ENCODE data around the gene RPL10A.

The RPL10A gene

DNA sequence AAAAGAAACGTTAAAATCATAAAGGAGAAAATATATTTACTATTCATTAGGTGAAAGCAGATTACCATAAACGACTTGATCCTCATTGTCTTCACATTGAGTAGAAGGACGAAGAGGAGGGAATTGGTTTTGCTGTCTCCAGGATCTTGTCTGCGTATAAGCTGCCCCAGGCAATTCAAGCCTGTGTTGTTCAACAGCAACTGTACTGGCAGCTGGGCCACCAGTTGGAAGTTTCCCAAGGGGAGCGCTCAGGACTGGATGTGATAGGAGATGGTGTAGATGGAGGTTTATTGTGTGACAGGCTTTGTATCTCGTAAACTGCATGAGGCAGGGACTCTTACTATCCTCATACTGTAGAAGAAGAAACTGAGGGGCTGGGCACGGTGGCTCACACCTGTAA, 20.0 kb upstream of the RPL10A start:
- no peak for DNase-seq (ENCODE audit: low read depth in 2 of 2)

DNA sequence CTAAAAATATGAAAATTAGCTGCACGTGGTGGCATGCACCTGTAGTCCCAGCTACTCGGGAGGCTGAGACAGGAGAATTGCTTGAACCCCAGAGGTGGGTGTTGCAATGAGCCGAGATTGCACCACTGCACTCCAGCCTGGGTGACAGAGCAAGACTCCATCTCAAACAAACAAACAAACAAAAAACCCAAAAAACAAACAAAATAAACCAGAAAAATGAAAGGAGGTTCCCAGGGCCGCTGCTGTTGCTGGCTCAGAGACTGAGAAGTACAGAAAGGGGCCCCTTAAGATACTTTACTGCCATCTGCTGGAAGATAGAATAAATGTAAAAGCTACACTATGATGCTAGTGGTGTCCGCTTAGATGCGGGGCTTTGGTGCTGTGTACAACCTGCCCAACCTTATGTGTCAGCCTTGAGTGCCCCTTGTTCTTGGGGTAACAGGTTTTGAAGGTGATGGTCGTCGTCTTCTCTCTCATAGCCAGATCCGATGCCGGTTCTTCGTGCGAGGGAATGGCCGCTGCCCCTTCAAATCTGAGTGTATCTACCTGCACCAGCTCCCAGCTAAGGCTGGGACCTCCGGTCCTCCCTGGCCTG, 18.8 kb upstream of the RPL10A start:
- no peak for DNase-seq (ENCODE audit: low read depth in 2 of 2)

DNA sequence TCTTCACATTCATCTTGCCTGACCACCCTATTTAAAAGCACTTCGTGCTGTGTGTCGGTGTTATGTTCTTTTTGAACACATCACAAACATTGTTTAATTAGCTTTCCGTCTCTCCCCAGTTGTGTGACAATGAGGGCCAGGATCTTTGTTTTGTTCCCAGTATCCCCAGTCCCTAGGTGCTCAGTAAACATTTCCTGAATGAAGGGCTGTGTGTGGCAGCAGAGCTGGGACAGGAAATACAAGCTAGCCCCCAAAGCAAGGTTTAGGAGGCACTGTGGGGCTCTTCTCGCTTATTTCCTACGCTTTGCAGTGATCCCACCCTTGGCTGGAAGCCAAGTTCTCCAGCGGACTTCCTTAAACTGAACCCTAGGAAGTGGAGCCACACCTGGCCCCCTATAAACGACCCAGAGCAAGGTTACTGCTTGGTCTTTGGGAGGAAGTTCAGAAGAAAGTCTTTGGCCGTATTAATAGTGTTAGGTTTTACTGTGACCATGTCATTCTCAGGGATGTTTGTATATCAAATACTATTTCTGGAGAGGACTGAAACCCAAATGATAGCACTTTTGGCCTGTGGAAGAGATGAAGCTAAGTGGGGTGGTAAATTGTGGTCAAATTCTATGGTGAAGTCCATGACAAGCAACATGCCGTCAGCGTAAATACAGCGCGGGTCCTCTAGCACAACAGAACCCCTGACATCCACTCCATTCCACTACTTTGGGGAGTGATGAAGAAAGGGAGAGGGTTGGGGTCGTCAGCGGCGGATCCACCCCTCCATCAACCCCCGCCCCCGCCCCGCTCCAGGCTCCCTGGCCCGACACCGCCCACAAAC, 16.6 kb upstream of the RPL10A start:
- no peak for DNase-seq (ENCODE audit: low read depth in 2 of 2)

DNA sequence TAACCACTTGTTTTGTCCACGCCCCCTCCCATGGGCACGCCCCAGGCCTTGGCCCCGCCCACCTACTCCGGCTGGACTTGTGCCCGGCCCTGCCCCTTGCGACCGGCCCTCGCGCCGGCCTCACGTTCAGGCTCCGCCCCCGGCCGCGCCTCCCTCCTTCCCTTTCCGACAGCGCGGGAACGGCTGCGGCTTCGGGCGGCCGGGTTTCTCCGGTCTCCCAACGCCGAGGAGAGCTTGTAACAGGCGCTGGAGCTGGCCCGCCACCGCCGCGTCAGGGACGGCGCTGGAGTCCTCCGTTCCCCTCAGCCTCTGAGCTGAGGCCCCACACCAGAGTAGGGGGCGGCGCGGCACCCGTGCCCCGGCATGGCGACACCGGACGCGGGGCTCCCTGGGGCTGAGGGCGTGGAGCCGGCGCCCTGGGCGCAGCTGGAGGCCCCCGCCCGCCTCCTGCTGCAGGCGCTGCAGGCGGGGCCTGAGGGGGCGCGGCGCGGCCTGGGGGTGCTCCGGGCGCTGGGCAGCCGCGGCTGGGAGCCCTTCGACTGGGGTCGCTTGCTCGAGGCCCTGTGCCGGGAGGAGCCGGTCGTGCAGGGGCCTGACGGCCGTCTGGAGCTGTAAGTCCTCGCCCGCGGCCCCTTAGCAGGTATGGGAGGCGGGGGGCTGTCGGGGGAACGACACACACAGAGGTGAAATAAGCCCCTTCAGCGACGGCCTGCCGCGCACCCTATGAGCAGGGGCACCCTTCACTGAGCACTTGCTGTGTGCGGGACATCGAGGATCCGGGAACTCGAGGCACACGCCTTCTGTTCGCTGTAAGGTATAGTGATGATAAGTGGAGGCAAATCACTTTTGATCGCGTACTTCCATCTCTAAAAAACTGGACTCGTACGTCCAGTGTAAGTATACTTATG, 15.8 kb upstream of the RPL10A start, which contains the start of gene FANCE:
Gene FANCE (plus strand): TSS at position 156 of the 908 bp plus-strand sequence. CDS start 208 bp downstream, at position 364.
- DNase-seq (ENCODE audit: low read depth in 2 of 2): peak; percentile 72 to 86

DNA sequence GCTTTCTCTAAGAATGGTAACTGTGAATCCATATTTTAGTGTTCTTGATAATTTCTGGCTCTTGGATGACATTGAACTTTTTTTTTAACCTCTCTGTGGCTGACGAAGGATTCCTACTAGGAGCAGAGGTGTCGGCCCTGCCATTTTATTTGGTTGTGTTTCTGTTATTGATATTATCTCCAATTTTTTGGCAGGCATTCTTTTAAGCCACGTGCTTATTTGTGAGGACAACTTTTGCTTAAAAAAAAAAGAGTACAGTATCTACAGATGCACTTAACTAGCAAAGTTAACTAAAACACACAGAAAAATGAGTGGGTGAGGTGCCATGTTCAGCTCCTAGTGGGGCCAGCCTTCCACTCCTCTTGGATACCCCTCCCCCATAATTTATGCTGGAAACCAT, 15.0 kb upstream of the RPL10A start:
- DNase-seq (ENCODE audit: low read depth in 2 of 2): no peak

GRCh38 chr6:35454391-35455110, 13.7 kb upstream of the RPL10A start:
- no peak for DNase-seq (ENCODE audit: low read depth in 2 of 2)

DNA sequence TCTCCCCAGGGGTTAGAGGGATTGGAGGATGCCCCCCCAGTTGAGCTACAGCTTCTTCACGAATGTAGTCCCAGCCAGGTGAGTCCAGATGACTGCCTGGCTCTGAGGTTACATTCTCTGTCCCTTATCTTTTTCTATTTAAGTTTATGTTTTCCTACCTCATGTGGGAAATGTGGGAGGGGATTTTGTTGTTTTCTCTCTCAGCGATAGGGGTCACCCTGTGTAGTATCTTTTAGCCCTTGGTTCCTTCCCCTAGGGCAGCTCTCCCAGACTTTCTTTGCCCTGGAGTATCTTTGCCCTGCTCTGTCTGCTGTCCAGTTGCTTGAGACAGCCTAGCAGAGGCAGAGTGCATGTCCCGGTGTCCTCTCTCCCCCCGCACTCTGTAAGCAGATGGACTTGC, 10.3 kb upstream of the RPL10A start:
- DNase-seq (ENCODE audit: low read depth in 2 of 2): no peak

- no peak for DNase-seq (ENCODE audit: low read depth in 2 of 2)
Measured at GRCh38 chr6:35461270-35461669, 6.9 kb upstream of the RPL10A start.

GRCh38 chr6:35463292-35463691, 4.9 kb upstream of the RPL10A start:
- no peak for DNase-seq (ENCODE audit: low read depth in 2 of 2)

DNA sequence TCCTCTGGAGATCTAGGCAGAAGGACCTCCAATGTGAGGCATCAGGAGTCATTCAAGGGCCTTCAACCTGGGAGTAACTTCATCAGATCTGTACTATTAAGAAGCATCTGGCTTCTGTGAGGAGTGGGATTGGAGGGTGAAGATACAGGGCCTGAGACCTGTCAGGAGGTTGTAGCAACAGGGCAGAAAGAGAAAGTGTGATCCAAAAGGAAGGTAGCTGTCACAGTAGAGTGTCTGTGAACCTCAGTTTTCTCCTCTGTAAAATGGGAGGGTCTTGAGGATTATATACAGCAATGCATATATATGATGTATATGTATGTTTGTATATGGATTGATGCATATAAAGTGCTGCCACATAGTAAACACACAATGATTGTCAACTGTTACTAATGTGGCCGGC, 2.6 kb upstream of the RPL10A start:
- DNase-seq (ENCODE audit: low read depth in 2 of 2): no peak

- DNase-seq (ENCODE audit: low read depth in 2 of 2): no peak
Measured at GRCh38 chr6:35468980-35469750, 964 bp downstream of the RPL10A start.

DNA sequence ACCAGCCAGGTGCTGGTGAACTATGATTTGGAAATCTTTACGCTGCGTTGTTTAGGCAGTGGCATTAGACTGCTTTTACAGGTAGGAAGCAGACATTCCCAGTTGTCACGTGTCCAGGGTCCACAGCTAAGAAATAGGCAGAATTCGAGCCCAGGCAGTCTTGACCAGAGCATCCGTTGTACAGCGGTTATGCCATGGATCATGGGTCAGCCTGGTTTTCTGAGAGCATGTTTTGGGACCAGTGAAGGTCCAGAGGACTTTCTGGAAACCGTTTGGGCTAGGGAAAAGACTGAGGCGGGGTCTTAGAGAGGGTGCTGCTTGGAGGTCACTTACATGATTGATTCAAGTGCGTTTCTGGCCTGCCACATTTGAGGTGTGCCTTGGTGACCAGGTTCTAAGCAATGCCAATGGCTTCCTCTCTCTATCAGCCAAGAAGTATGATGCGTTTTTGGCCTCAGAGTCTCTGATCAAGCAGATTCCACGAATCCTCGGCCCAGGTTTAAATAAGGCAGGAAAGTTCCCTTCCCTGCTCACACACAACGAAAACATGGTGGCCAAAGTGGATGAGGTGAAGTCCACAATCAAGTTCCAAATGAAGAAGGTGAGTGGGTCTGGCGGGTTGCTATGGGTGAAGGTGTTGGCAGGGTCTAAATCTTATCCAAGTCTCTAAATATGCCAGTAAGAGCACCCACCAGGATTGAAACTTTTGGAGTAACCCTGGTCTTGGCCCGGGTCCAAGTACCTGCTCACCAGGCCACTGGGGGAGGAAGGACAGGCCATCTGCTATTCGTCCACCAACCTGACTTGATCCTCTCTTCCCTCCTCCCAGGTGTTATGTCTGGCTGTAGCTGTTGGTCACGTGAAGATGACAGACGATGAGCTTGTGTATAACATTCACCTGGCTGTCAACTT, 1.8 kb downstream of the RPL10A start:
- no peak for DNase-seq (ENCODE audit: low read depth in 2 of 2)

GRCh38 chr6:35470663-35471120, 2.5 kb downstream of the RPL10A start:
- DNase-seq (ENCODE audit: low read depth in 2 of 2): no peak

GRCh38 chr6:35471836-35472345, 3.7 kb downstream of the RPL10A start:
- DNase-seq (ENCODE audit: low read depth in 2 of 2): no peak

DNA sequence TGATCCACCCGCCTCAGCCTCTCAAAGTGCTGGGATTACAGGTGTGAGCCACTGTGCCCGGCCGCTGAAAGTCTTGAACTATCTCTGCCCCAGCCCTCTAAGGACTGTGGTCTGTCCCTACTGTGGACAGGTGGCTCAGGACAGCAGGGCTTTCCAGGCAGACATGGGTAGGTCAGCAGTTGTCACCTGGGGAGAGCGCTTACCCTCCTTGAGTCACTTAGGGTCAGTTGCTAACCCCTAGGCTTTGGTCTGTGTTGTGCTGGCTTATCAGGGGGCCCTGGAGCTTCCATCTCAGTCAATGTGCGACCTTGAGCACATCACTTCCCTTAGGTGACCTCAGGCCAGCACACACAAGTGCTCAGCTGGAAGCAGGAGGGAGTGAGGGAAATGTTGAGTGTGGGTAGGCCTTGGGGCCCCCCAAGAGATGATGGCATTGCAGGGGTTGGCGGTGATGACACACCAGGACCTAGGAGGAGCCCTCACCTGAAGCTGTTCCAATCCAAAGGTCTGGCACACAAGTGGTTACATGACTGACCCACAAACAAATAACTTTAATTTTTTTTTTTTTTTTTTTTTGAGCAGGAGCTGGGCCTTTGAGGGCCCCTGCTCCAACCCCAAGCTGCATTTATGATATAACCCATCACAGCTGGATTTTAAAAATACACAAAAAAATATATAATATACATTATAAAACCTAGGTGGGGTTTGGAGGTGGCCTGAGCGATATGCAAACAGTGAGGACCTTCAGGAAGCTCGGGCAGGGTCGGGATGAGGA, 5.1 kb downstream of the RPL10A start:
- no peak for DNase-seq (ENCODE audit: low read depth in 2 of 2)

DNA sequence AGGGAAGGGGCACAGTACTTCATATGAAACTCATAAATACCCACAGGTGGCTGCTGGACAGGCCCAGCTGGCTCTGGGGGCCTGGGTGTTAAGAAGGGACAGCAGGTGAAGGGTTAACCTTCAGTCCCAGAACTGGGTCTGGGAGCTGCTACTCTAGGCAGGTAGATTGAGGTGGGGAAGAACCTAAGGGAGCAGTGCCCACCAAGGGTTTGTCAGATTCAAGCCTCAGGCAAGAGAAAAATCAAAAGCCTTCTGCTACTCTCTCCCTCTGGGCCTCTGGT, 5.6 kb downstream of the RPL10A start:
- no peak for DNase-seq (ENCODE audit: low read depth in 2 of 2)

DNA sequence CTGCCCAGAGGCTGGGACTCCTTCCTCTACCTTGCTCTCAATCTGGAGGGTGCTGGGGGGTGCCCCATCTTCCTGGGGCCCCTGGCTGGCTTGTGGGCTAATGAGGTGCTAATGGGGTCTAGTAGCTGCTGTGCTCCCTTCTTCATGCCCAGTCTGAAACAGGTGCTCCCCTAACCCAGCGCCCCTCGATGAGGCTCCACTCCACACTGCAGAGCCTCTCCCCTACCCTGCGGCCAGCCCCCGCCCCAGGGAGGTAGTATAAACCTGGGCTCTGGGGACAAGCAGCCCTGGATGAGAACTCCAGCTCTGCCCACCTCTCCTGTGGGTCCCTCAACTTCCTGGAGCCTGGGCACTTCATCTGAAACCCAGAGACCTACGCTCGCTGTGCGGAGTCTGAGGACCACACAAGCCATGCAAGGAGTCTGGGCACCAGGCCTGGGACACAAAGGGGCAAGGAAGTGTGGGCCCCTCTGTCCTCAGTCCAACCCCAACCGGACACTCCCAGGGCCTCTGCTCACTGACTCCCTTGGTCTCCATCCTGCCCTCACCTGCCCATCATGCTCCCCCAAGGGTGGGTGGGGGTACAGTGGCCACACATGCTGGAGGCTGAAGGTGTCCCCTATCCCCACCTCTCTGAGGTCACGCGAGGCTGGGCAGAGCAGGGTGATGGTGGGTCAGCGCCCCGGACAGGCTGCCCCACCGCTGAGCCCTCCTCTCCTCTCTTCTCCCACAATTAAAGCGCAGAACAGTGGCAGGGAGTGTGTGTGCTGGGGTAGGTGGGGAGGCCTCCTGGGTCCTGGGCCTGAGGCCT, 6.1 kb downstream of the RPL10A start:
- no peak for DNase-seq (ENCODE audit: low read depth in 2 of 2)

- no peak for DNase-seq (ENCODE audit: low read depth in 2 of 2)
Measured at GRCh38 chr6:35474942-35475570, 6.9 kb downstream of the RPL10A start.

All from stimulated activated CD4-positive, alpha-beta T cell treated with anti-CD3 and anti-CD28 coated beads, Interleukin-1b, Interleukin-23, amount 100 ng/mL, for 1 hour (primary cell).